ENCODE measurements around the gene PCDHA1. TPM values are rescaled to one million over a fixed set of nuclear protein-coding genes. Genes with fewer than 3 reads are reported as not detected.
"Not testable (repeated sequence)": the region's sequence is repeated elsewhere in the genome, so short reads cannot be mapped to it uniquely, and the experiment has no call there.

Gene PCDHA1
- total RNA-seq, 2 donors from 2014 or later, result not detected

DNA sequence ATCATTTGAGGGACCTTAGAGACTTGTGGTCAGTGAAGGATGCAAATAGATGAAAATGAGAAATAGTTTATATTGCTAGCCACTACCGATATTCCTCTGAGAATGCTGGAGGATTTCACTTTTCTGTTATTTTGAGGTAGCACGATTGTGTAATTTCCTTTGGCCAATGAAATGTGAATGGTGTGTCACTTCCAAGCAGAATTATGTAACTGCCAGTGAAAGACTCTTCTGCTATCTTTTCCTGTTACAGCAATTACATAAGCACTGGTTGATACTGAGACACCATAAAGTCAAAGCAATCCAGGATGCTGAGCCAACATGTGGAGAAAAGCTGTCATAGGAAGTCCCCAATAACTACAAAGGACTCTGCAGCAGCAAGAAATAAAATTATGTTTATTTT lies 5.1 kb downstream of the PCDHA1 start:
- DNase-seq (no peak), ATAC-seq (no peak)
- Histone ChIP-seq H3K4me3 (no peak overlapping the region), H3K36me3 (replicated peaks in 1 of 2; ENCODE audit: insufficient read depth in 1 of 2, low read depth in 2 of 2) (no peaks in the 10 kb centered on the region), H3K27me3 (peaks cover 0 to 8% of the 10 kb centered on the region in 2 donors), H3K4me1 (no peaks in the 10 kb centered on the region), H3K27ac (no peak overlapping the region), H3K9me3 (peaks cover 0 to 73% (median 11%) of the 10 kb centered on the region in 3 donors)
- WGBS, 2 donors, result 6 to 26% methylated on average over 2 of the region's 2 CpGs
- TF ChIP-seq POLR2A (IDR thresholded peaks at IDR 0.05), result no peak
- TF ChIP-seq, protein P1, sequence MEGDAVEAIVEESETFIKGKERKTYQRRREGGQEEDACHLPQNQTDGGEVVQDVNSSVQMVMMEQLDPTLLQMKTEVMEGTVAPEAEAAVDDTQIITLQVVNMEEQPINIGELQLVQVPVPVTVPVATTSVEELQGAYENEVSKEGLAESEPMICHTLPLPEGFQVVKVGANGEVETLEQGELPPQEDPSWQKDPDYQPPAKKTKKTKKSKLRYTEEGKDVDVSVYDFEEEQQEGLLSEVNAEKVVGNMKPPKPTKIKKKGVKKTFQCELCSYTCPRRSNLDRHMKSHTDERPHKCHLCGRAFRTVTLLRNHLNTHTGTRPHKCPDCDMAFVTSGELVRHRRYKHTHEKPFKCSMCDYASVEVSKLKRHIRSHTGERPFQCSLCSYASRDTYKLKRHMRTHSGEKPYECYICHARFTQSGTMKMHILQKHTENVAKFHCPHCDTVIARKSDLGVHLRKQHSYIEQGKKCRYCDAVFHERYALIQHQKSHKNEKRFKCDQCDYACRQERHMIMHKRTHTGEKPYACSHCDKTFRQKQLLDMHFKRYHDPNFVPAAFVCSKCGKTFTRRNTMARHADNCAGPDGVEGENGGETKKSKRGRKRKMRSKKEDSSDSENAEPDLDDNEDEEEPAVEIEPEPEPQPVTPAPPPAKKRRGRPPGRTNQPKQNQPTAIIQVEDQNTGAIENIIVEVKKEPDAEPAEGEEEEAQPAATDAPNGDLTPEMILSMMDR (IDR thresholded peaks at IDR 0.05), result no peak
- intact Hi-C loops (cut with DNase I), result no loop called here

DNA sequence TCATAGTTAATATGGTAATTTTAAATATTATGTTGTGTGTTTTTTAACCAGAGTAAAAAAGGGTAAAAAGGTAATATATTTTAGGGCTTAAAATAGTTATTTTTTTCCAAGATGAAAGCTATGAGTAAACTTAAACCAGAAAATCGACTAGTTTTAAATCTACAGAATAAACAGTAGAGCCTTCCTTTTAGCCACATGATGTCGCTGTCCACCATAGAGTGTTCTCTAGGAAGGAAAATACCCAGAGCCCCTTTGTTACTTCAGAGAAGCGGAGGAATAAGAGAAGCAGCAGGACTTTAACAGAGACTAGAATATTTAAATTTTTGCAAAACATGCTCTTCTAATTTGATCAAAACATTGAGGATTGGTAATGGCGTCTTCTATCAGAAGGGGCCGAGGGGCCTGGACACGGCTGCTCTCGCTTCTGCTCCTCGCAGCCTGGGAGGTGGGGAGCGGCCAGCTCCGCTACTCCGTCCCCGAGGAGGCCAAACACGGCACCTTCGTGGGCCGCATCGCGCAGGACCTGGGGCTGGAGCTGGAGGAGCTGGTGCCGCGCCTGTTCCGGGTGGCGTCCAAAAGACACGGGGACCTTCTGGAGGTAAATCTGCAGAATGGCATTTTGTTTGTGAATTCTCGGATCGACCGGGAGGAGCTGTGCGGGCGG lies 8.8 kb downstream of the PCDHA1 start, which contains the start of gene PCDHA2:
TSS of gene PCDHA2 (plus strand) at position 258 of the 664 bp plus-strand sequence.
- Histone ChIP-seq H3K9me3 (peaks cover 0 to 55% (median 2%) of the 10 kb centered on the region in 3 donors), H3K36me3 (replicated peaks in 1 of 2; ENCODE audit: insufficient read depth in 1 of 2, low read depth in 2 of 2) (no peaks in the 10 kb centered on the region), H3K4me3 (no peak within 1 kb of the TSS), H3K27ac (no peak within 1 kb of the TSS), H3K27me3 (no peaks in the 10 kb centered on the region), H3K4me1 (no peaks in the 10 kb centered on the region)
- DNase-seq, result no peak
- intact Hi-C loops (cut with DNase I), result no loop called here
- 14 to 21% methylated on average over 21 to 27 of the region's 27 CpGs for WGBS, 2 donors
- no peak for ATAC-seq
- TF ChIP-seq, protein P1 (IDR thresholded peaks at IDR 0.05), result peak in 3 of 7 experiments; percentile 5 to 27 (median 9)
- TF ChIP-seq POLR2A (IDR thresholded peaks at IDR 0.05), result no peak

DNA sequence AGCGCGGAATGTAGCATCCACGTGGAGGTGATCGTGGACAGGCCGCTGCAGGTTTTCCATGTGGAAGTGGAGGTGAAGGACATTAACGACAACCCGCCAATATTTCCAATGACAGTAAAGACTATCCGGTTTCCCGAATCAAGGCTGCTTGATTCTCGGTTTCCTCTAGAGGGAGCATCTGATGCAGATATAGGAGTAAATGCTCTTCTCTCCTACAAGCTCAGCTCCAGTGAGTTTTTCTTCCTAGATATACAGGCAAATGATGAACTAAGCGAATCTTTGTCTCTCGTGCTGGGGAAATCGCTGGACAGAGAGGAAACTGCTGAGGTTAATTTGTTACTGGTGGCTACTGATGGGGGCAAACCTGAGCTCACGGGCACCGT lies 9.3 kb downstream of the PCDHA1 start:
- Histone ChIP-seq H3K4me3 (no peak overlapping the region), H3K27me3 (no peaks in the 10 kb centered on the region), H3K27ac (no peak overlapping the region), H3K4me1 (no peaks in the 10 kb centered on the region), H3K36me3 (replicated peaks in 1 of 2; ENCODE audit: insufficient read depth in 1 of 2, low read depth in 2 of 2) (no peaks in the 10 kb centered on the region), H3K9me3 (peaks cover 0 to 55% (median 2%) of the 10 kb centered on the region in 3 donors)
- ATAC-seq (no peak), DNase-seq (no peak)
- intact Hi-C loops (cut with DNase I), result no loop called here
- TF ChIP-seq POLR2A (IDR thresholded peaks at IDR 0.05), result no peak
- TF ChIP-seq, protein P1 (IDR thresholded peaks at IDR 0.05), result no peak
- WGBS, 2 donors, result 15 to 22% methylated on average over 14 to 15 of the region's 15 CpGs

DNA sequence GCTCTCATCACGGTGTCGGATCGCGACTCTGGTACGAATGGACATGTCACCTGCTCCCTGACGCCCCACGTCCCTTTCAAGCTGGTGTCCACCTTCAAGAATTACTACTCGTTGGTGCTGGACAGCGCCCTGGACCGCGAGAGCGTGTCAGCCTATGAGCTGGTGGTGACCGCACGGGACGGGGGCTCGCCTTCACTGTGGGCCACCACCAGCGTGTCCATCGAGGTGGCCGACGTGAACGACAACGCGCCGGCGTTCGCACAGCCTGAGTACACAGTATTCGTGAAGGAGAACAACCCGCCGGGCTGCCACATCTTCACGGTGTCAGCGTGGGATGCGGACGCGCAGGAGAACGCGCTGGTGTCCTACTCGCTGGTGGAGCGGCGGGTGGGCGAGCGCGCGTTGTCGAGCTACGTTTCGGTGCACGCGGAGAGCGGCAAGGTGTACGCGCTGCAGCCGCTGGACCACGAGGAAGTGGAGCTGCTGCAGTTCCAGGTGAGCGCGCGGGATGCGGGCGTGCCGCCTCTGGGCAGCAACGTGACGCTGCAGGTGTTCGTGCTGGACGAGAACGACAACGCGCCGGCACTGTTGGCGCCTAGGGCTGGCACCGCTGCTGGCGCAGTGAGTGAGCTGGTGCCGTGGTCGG lies 10.3 kb downstream of the PCDHA1 start:
- H3K4me3 ChIP-seq; H3K4me1 ChIP-seq; H3K27ac ChIP-seq; DNase-seq; H3K27me3 ChIP-seq; H3K36me3 ChIP-seq (replicated peaks in 1 of 2; ENCODE audit: insufficient read depth in 1 of 2, low read depth in 2 of 2); intact Hi-C loops (cut with DNase I); ATAC-seq: not testable (repeated sequence)
- H3K9me3 ChIP-seq, result peaks cover 0 to 56% (median 2%) of the 10 kb centered on the region in 3 donors
- WGBS, 2 donors, result 37 to 40% methylated on average over 16 to 72 of the region's 72 CpGs

DNA sequence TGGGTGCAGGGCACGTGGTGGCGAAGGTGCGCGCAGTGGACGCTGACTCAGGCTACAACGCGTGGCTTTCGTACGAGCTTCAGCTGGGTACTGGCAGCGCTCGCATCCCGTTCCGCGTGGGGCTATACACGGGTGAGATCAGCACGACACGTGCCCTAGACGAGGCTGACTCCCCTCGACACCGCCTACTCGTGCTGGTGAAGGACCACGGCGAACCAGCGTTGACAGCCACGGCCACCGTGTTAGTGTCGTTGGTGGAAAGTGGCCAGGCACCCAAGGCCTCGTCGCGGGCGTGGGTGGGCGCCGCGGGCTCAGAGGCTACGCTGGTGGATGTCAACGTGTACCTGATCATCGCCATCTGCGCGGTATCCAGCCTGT lies 10.8 kb downstream of the PCDHA1 start:
- Histone ChIP-seq H3K36me3 (replicated peaks in 1 of 2; ENCODE audit: insufficient read depth in 1 of 2, low read depth in 2 of 2) (no peaks in the 10 kb centered on the region), H3K27me3 (no peaks in the 10 kb centered on the region), H3K9me3 (peaks cover 0 to 57% (median 2%) of the 10 kb centered on the region in 3 donors), H3K4me1 (no peaks in the 10 kb centered on the region), H3K4me3 (no peak overlapping the region), H3K27ac (no peak overlapping the region)
- intact Hi-C loops (cut with DNase I), result no loop called here
- TF ChIP-seq POLR2A (IDR thresholded peaks at IDR 0.05), result no peak
- no peak for DNase-seq
- 44% methylated on average over 39 of the region's 39 CpGs; no CpG with 5 or more reads in 1 of the 2 donors for WGBS, 2 donors
- ATAC-seq, result no peak

All from body of pancreas (tissue), 4 donors.